Endothelial cell of umbilical vein (primary cell): ENCODE results near the gene FAM241B. TPM values are rescaled to one million over a fixed set of nuclear protein-coding genes. Genes with fewer than 3 reads are reported as not detected.

Source experiments
- BruUV-seq: library from RNA; stranded (reverse); fragments of 400-500 nt; replicated peaks from 2 replicates; lab custom pipeline; 2021; lab: Mats Ljungman, UMichigan
- CTCF ChIA-PET: fragments of 300-600, 350-600 bp; sonication (Branson Sonifier 250); formaldehyde crosslinking; loops from one replicate; lab custom pipeline; 2021; ENCODE audit warnings: antibody characterized with exemption, inconsistent platforms; lab: Charles Lee
- POLR2A ChIA-PET: fragments of 300-600, 350-600 bp; sonication (Branson Sonifier 250); formaldehyde crosslinking; loops from one replicate; lab custom pipeline; 2021; ENCODE audit warnings: antibody characterized with exemption, inconsistent platforms; lab: Charles Lee
- DNase-seq: peaks from one replicate; pipeline ENCODE4 v3.0.0-alpha.2; 2011; ENCODE audit warnings: low read depth, low spot score
- FAIRE-seq: peaks from 2 replicates; lab custom pipeline; 2011; peaks lifted over from hg19 to GRCh38; lab: Jason Lieb, UNC
- H2AFZ ChIP-seq: 2 replicates; pipeline ENCODE4 v1.6.0; 2012; ENCODE audit warnings: low read depth, low read length, control low read depth, inconsistent platforms
- H3K27ac ChIP-seq: 2 replicates; pipeline ENCODE4 v1.5.1; 2011; ENCODE audit warnings: low read depth, mild to moderate bottlenecking, control low read depth, low read length, moderate library complexity; ENCODE audit not compliant: insufficient read depth
- H3K27me3 ChIP-seq, 2 experiments: 2 replicates each; pipeline versions ENCODE4 v1.6.0 to v1.6.1; 2011; ENCODE audit warnings: low read length in 2 of 2, mixed read lengths in 1 of 2; ENCODE audit not compliant: control insufficient read depth in 2 of 2, insufficient read depth in 2 of 2
- H3K36me3 ChIP-seq, 2 experiments: 2 replicates in 1 of 2; 3 replicates in 1 of 2; pipeline ENCODE4 v1.5.1; 2011; ENCODE audit warnings: low read length in 2 of 2, mild to moderate bottlenecking in 1 of 2, moderate library complexity in 1 of 2; ENCODE audit not compliant: control insufficient read depth in 2 of 2, insufficient read depth in 2 of 2; ENCODE audit errors: extremely low read depth in 1 of 2
- H3K4me1 ChIP-seq: 3 replicates; pipeline ENCODE4 v1.5.1; 2011; ENCODE audit warnings: mild to moderate bottlenecking, low read length; ENCODE audit not compliant: control insufficient read depth, insufficient read depth; ENCODE audit errors: extremely low read depth
- H3K4me2 ChIP-seq: 2 replicates; pipeline ENCODE4 v1.6.1; 2011; ENCODE audit warnings: low read length, control low read depth, mixed read lengths; ENCODE audit not compliant: insufficient read depth
- H3K4me3 ChIP-seq, 3 experiments: fragments of 200-600 bp in 1 of 3; sonication (generic), shearing (Covaris generic) in 1 of 3; replicated peaks in 1 of 3; 2 replicates each; pipeline ENCODE4 v1.5.1; 2011 to 2016; ENCODE audit warnings: control low read depth in 3 of 3, low read length in 3 of 3, mild to moderate bottlenecking in 2 of 3, inconsistent platforms in 1 of 3, low read depth in 1 of 3, moderate library complexity in 1 of 3; ENCODE audit not compliant: insufficient read depth in 1 of 3
- H3K79me2 ChIP-seq: 2 replicates; pipeline ENCODE4 v1.6.0; 2012; ENCODE audit warnings: low read length, inconsistent platforms; ENCODE audit not compliant: control insufficient read depth, insufficient read depth
- H3K9ac ChIP-seq: replicated peaks from 2 replicates; pipeline ENCODE3; 2011; ENCODE audit warnings: low read length, control low read depth; ENCODE audit not compliant: insufficient read depth; ENCODE audit errors: extremely low read depth
- H3K9me1 ChIP-seq: replicated peaks from 3 replicates; pipeline ENCODE4 v1.6.0; 2011; ENCODE audit warnings: mild to moderate bottlenecking, low read length; ENCODE audit not compliant: control insufficient read depth, insufficient read depth; ENCODE audit errors: extremely low read depth
- H3K9me3 ChIP-seq: replicated peaks from 2 replicates; pipeline ENCODE4 v1.5.1; 2012; ENCODE audit warnings: low read length, inconsistent platforms; ENCODE audit not compliant: control insufficient read depth, insufficient read depth
- H4K20me1 ChIP-seq: replicated peaks from 2 replicates; pipeline ENCODE3; 2011; ENCODE audit warnings: mild to moderate bottlenecking, low read length; ENCODE audit not compliant: control insufficient read depth, insufficient read depth; ENCODE audit errors: extremely low read depth
- EZH2 ChIP-seq: IDR thresholded peaks from 2 replicates; pipeline ENCODE4 v1.6.1; 2012; ENCODE audit warnings: borderline replicate concordance, low read depth, mild to moderate bottlenecking, moderate library complexity, low read length, inconsistent platforms; ENCODE audit not compliant: severe bottlenecking
- FOS ChIP-seq: IDR thresholded peaks from 2 replicates; pipeline ENCODE4 v1.6.1; 2011; ENCODE audit warnings: mild to moderate bottlenecking, low read length, moderate library complexity, borderline replicate concordance; ENCODE audit not compliant: insufficient read depth
- GATA2 ChIP-seq: IDR thresholded peaks from 2 replicates; pipeline ENCODE4 v1.7.0; 2011; ENCODE audit warnings: low read depth, mild to moderate bottlenecking, moderate library complexity, mixed read lengths, low read length; ENCODE audit not compliant: insufficient read length, insufficient read depth
- JUN ChIP-seq: IDR thresholded peaks from 2 replicates; pipeline ENCODE4 v1.6.1; 2011; ENCODE audit warnings: borderline replicate concordance, low read depth; ENCODE audit not compliant: insufficient read length, insufficient read depth
- MYC ChIP-seq: IDR thresholded peaks from one replicate; pipeline ENCODE4 v1.6.1; 2011; ENCODE audit warnings: mild to moderate bottlenecking, low read depth, low read length
- POLR2A ChIP-seq: IDR thresholded peaks from 2 replicates; pipeline ENCODE4 v1.6.1; 2012; ENCODE audit warnings: low read depth, mild to moderate bottlenecking, control low read depth, low read length
- POLR2AphosphoS5 ChIP-seq: IDR thresholded peaks from 2 replicates; pipeline ENCODE4 v1.6.1; 2012; ENCODE audit warnings: low read depth, mild to moderate bottlenecking, control low read depth, low read length, moderate library complexity; ENCODE audit not compliant: insufficient read depth
- dilution Hi-C: fragments of 300-500 bp; cut with MboI; formaldehyde crosslinking; loops from one replicate; pipeline ENCODE4 v1.15.0; 2019; ENCODE audit warnings: low sequenced_read_pairs; ENCODE audit not compliant: extremely low pct_ligation_motif_present
- intact Hi-C: fragments of 100-400 bp; cut with micrococcal nuclease; formaldehyde crosslinking; loops from one replicate; pipeline ENCODE4 v1.10.0; 2022
- polyA plus RNA-seq, 4 experiments: library from polyadenylated mRNA; depleted of rRNA in 3 of 4; stranded (reverse) in 3 of 4; unstranded in 1 of 4; fragments of >200 nt; gene quantifications; 2 replicates each; pipeline versions ENCODE4 v1.2.1 to v1.2.3, GENCODE V29; 2011 to 2012; ENCODE audit warnings: missing spikeins in 1 of 4
- total RNA-seq: library from RNA; stranded (reverse); gene quantifications from 2 replicates; pipeline ENCODE4 v1.2.3, GENCODE V29; 2021
- TF ChIP-seq, protein P1 (sequence below), 2 donors: IDR thresholded peaks; 1 replicate in 1 of 2; 2 replicates in 1 of 2; pipeline ENCODE4 v1.5.1; 2011; ENCODE audit warnings: low read length in 2 of 2, mild to moderate bottlenecking in 2 of 2, moderate library complexity in 2 of 2, control low read depth in 1 of 2, inconsistent platforms in 1 of 2, low read depth in 1 of 2; ENCODE audit not compliant: insufficient read depth in 1 of 2; ENCODE audit errors: extremely low read depth in 1 of 2
- TF ChIP-seq, protein P2 (sequence below): IDR thresholded peaks from 2 replicates; pipeline ENCODE4 v1.6.1; 2011; ENCODE audit not compliant: insufficient read depth, insufficient read length

FAM241B gene
- total and polyA plus RNA-seq, 2 donors (not counting 3 experiments of a cell fraction or from before 2014, with no cell fraction given) = 0.23 TPM; not detected in 1

DNA sequence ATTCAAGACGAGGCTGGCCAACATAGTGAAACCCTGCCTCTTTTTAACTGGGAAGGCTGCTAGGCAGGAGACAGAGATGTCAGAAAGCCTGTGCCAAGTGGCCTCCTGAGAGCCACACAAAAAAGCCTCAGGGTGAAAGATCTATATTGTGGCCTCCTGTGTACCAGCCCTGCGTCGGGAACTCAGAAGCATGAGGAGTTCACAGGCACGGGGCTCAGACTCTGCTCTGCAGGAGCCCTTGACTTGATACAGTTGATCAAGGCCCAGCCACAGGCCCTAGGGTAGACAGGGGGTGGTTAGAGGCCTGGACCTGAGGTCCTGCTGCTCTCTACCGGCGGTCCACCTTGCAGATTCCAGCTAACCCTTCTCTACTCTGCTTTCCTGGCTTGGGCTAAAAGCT lies 30.2 kb downstream of the FAM241B start:
- H3K27ac ChIP-seq = no peak overlapping the region
- H3K9me1 ChIP-seq = no peaks in the 10 kb centered on the region
- no peaks in the 10 kb centered on the region for H3K79me2 ChIP-seq
- no peaks in the 10 kb centered on the region for H4K20me1 ChIP-seq
- BruUV-seq = no TSS peak
- H3K27me3 ChIP-seq = peaks cover 12 to 19% of the 10 kb centered on the region in 2 experiments
- dilution Hi-C loops (no loop called here), intact Hi-C loops (no loop called here)
- DNase-seq (no peak), FAIRE-seq (no peak)
- H3K9ac ChIP-seq = no peak overlapping the region
- no peaks in the 10 kb centered on the region for H3K36me3 ChIP-seq
- H3K4me2 ChIP-seq = no peak overlapping the region
- H3K4me1 ChIP-seq = no peaks in the 10 kb centered on the region
- ChIA-PET CTCF (interaction anchor here (1.3 to 1.6 kb wide), 2 partner anchors 15 to 298 kb away, joined by 3 read pairs; no protein-coding TSS in a partner anchor), POLR2A (no interaction called here)
- H3K4me3 ChIP-seq = no peak overlapping the region
- no peaks in the 10 kb centered on the region for H3K9me3 ChIP-seq
- TF ChIP-seq POLR2AphosphoS5 = no peak
- TF ChIP-seq EZH2 = no peak
- no peak for TF ChIP-seq POLR2A
- no peak for TF ChIP-seq GATA2
- no peak for TF ChIP-seq MYC
- no peak for TF ChIP-seq FOS
- no peak for TF ChIP-seq JUN
- H2AFZ ChIP-seq = no peak overlapping the region

DNA sequence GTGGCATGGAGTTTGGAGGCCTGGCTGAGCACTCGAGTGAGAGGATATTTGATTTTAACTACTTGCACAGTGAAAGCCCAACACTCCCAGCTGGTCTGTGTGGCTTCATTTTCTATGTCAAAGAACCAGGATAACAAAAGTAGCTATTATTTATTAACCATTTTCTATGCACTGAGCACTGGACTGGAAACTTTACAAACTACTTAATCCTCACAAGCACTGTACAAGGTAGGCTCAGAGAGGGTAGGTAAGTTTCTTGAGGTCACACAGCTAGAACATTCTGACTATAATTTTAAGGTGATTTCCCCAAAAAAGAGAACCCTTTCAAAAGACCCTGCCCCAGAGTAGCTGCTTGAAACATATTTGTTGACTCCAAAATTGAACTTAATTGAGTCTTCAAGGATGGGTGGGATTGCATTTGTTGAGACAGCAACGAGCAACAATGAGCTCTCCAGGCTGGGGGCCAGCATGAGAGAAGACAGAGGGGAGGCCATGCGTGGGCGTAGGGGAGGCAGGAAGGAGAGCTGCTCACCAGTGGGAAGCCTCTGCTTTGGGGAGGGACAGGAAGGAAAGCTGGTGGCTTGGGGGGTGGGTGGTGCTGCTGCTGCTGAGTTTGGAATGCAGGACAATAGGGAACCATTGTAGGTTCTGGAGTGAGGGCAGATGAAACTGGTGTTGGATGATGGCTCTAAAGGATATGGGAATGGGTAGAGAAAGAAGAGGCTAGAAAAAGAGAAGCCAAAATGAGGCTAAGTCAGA lies 31.5 kb downstream of the FAM241B start:
- ChIA-PET CTCF (no interaction called here), POLR2A (no interaction called here)
- H2AFZ ChIP-seq = no peak overlapping the region
- no peaks in the 10 kb centered on the region for H3K79me2 ChIP-seq
- no peak overlapping the region for H3K9ac ChIP-seq
- no peaks in the 10 kb centered on the region for H4K20me1 ChIP-seq
- H3K4me2 ChIP-seq = no peak overlapping the region
- FAIRE-seq (no peak), DNase-seq (no peak)
- no peaks in the 10 kb centered on the region for H3K4me1 ChIP-seq
- H3K27me3 ChIP-seq = peaks cover 14 to 20% of the 10 kb centered on the region in 2 experiments
- dilution Hi-C loops (no loop called here), intact Hi-C loops (no loop called here)
- no peak overlapping the region for H3K27ac ChIP-seq
- H3K9me1 ChIP-seq = no peaks in the 10 kb centered on the region
- H3K4me3 ChIP-seq = no peak overlapping the region
- TF ChIP-seq, protein P1, sequence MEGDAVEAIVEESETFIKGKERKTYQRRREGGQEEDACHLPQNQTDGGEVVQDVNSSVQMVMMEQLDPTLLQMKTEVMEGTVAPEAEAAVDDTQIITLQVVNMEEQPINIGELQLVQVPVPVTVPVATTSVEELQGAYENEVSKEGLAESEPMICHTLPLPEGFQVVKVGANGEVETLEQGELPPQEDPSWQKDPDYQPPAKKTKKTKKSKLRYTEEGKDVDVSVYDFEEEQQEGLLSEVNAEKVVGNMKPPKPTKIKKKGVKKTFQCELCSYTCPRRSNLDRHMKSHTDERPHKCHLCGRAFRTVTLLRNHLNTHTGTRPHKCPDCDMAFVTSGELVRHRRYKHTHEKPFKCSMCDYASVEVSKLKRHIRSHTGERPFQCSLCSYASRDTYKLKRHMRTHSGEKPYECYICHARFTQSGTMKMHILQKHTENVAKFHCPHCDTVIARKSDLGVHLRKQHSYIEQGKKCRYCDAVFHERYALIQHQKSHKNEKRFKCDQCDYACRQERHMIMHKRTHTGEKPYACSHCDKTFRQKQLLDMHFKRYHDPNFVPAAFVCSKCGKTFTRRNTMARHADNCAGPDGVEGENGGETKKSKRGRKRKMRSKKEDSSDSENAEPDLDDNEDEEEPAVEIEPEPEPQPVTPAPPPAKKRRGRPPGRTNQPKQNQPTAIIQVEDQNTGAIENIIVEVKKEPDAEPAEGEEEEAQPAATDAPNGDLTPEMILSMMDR (IDR thresholded peaks at IDR 0.05; ENCODE audit: extremely low read depth in 1 of 2, insufficient read depth in 1 of 2, low read depth in 1 of 2, low read length in 2 of 2) = no peak
- TF ChIP-seq EZH2 (no peak), POLR2AphosphoS5 (no peak), FOS (no peak), JUN (no peak), POLR2A (no peak), GATA2 (no peak), MYC (no peak)
- TF ChIP-seq, protein P2, sequence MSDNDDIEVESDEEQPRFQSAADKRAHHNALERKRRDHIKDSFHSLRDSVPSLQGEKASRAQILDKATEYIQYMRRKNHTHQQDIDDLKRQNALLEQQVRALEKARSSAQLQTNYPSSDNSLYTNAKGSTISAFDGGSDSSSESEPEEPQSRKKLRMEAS = no peak
- no peaks in the 10 kb centered on the region for H3K9me3 ChIP-seq
- no TSS peak for BruUV-seq
- no peaks in the 10 kb centered on the region for H3K36me3 ChIP-seq
